HG02678 (cell line): ENCODE data around the gene C4BPA.

Experiments used
- ATAC-seq: cut with Tn5 transposase; IDR thresholded peaks from one replicate; pipeline ENCODE4 v1.9.1; 2021; ENCODE audit warnings: mild to moderate bottlenecking, moderate library complexity; ENCODE audit not compliant: unreplicated experiment

The C4BPA gene

GRCh38 chr1:207077012-207077411 lies 27.0 kb upstream of the C4BPA start:
- ATAC-seq, result no peak

GRCh38 chr1:207077470-207078377 lies 26.3 kb upstream of the C4BPA start:
- ATAC-seq, result peak; percentile 58

DNA sequence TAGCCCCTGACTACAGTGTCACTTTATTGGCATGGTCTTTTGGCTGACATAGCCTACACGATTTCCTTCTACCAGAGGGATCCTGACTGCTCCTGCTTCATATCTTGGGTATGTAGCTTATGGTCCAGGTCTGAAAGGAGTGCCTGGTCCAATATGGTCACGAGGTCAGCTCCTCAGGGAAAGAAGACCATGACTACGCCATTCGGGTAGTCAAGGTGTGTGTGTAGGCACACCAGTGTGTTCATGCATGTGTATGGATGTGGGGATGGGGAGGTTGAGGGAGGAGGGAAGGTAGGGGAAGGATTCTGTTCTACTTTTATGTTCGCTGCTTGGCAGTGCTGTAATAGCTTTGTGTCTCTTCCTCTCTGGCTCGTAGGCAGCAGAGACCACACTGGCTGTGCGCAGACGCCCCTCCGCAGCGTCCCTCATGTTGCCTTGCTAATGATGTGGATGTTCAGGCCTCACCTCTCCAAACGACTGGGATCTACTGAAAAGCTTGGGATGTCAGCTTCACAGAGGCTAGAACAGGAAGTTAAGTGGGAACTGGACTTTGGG lies 25.4 kb upstream of the C4BPA start:
- no peak for ATAC-seq

GRCh38 chr1:207079706-207080241 lies 24.3 kb upstream of the C4BPA start:
- ATAC-seq, result no peak

DNA sequence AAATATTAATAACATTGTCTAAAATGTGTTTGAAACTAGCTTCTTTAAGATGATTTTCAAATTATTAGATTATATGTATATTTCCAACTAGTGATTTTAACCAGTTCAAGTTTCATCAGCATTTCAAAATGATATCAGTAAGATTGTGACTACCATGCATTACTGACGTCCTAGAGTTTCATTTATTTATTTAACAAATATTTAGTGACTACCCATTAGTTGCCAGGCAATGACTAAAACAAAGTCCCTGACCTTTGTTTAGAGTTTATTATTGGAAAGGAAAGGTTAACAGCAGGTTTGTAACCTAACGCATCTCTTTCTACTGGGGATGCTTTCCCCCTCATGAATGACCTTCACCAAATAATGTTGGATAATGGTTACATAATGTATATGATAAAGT lies 22.9 kb upstream of the C4BPA start:
- ATAC-seq, result no peak

GRCh38 chr1:207081806-207082205 lies 22.2 kb upstream of the C4BPA start:
- no peak for ATAC-seq

- no peak for ATAC-seq
These were observed 19.8 kb upstream of the C4BPA start for GRCh38 chr1:207084232-207084631.

DNA sequence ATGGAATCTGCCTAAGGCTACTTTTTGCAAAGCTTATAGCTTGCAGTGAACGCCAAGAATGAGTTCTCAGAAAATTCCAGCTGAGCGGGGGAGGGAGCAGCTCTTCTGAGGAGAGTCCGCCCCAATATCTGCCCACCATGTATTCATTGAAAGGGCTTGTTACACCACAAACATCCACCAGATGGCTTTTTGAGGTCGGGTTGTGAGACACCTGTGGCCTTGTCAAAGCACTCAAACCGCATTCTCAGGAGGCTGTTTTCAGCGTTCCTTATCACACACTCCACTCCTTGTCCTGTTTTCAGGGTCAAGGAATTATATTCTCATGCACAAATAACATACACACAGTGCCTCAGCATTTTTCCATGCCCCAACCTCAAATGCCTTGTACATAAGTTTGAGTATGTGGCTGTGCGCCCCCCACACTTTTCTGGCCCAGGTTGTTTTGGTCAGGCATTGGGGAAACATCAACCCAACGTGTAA lies 19.3 kb upstream of the C4BPA start:
- ATAC-seq, result peak; percentile 67

DNA sequence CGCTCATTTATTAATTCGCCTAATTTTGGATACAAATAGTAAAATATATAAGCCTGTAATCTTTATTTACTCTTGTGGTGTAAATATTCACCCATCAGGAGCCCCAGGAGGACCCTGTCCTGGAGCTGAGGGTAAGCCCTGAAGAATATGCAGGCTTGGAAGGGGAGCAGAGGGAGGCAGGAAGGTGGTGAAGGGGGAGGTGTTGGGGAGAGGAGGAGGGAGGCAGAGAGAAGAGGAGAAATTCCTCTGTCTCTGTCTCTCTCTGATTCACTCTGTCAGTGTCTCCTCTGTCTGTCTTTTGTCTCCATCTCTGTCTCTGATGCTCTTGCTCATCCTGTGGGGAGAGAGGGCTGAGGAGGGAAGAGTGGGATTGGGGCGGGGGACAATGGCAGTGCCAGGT lies 18.1 kb upstream of the C4BPA start:
- no peak for ATAC-seq

GRCh38 chr1:207088161-207088560 lies 15.9 kb upstream of the C4BPA start:
- no peak for ATAC-seq

- ATAC-seq, result peak; percentile 47
These were observed 15.1 kb upstream of the C4BPA start, which contains the start of gene C4BPB for GRCh38 chr1:207088701-207089626. Gene C4BPB, plus strand, starts transcription at chr1:207088860. Its CDS starts 672 bp downstream, at chr1:207089532.

GRCh38 chr1:207089627-207090355 lies 14.2 kb upstream of the C4BPA start:
- peak; percentile 29 for ATAC-seq

DNA sequence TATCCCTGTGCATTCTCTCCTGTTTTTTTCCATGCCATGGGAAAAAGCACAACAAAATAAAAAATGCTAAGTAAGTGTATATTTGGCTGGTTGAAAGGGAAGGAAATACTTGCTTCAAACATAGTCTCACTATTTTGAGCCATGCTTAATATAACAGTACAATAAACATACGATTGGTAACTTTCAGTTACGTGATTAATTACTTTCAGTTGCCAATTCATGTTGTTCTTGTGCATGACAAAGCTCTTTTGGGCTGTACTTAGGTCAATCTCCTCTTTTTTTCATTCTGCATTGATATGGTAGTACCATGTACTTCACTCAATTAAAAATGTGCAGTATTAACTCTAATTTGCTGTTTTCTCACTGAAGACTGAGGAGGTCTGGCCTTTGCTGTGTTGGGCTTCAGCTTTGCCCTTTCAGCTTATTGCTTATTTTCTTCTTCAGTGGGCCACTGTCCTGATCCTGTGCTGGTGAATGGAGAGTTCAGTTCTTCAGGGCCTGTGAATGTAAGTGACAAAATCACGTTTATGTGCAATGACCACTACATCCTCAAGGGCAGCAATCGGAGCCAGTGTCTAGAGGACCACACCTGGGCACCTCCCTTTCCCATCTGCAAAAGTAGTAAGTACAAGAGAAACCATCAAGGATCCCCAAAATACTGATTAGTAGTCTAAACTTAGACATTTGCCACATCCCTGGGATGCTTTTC lies 12.7 kb upstream of the C4BPA start:
- no peak for ATAC-seq

DNA sequence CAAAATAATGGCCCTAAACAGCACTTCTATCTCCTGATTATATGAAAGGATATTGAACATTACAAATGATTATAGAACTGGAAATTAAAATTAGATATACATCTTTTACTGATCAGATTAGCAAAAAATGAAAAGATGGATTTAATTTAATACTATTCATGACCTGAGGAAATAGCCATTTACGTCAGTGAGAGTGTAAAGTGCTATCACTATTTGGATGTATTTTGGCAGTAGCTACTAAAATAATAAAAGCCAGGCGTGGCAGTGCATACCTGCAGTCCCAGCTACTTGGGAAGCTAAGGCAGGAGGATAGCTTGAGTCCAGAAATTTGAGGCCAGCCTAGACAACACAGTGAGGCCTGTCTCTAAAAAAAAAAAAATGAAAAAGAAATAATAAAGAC lies 10.1 kb upstream of the C4BPA start:
- ATAC-seq, result no peak

DNA sequence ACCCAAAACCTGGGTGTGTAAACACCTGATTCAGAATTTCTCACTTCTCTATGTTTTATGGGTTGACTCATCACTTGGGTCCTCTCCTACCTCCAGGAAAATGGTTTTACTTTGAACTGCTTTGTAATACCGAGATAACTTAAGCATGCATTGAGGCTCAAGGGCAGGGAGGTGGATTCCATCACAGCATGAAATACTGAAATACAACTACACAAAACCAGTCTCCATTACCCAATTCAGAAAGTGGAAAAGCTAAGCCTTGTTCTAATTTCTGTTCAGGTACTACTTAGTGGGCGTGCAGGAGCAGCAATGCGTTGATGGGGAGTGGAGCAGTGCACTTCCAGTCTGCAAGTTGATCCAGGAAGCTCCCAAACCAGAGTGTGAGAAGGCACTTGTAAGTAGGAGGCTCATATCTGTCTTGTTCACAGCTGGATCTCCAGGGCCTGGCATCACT lies 6.1 kb upstream of the C4BPA start:
- ATAC-seq, result peak; percentile 90

DNA sequence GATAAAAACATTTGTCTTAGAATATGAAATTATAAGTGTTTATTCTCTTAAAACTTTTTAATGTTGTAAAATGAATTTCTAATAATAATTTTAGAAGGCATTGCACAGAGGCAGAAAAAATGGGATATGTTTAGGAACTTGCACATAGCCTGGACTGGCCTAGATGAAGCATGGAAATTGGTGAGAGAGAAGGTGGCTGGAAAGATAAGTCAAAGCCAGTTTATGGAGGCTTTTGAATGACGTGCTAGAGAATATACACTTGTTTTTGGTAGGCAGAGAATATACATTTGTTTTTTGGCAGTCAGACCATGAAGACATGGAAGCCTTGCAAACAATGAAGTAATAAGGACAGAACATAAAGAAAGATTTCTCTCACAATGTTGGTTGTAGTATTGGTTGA lies 2.3 kb upstream of the C4BPA start:
- no peak for ATAC-seq

DNA sequence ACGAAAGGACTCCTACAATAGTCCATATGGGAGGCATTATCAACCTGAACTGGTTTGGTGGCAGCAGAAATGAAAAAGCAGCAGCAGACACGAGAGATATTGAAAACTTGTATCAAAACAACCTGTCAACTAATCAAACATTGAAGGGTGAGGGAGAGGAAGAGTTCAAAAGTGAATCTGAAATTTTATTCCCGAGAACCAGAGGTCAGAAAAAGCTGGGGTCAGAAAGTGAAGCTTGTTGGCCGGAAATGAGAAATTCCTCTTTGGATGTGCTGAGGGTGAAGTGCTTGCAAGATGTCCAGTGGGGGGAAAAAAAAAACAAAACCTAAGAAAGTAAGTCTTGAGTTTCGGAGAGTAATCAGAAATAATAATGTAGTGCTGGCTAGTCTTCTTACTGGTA lies 1.9 kb upstream of the C4BPA start:
- no peak for ATAC-seq

- no peak for ATAC-seq
These were observed 1.4 kb upstream of the C4BPA start for GRCh38 chr1:207102659-207103058.

DNA sequence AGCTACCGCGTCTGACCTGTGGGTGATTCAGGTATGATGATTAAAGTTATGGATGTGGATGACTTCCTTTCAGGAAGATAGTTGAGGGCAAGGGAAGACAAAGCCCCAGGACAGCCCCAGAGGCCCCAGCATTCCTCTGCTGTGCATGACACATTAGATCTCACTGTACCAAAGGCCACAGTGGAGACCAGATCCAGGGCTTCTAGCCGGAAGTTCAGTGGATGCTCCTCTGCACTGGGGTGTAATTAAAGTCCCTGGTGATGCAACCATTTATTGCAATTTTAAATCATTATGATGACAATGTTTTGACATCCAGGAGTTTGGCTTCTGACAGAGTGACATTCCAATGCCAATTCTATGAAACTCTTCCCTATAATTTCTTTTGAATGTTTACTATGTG lies 5.0 kb downstream of the C4BPA start:
- ATAC-seq, result no peak
